Measurements from ENCODE around the gene HACD2. TPM values are rescaled to one million over a fixed set of nuclear protein-coding genes. Genes with fewer than 3 reads are reported as not detected.

Gene HACD2
- total and polyA plus RNA-seq, 2 donors (not counting 3 experiments of a cell fraction or from before 2014, with no cell fraction given) = 17.0 to 20.9 TPM

- no peaks in the 10 kb centered on the region for H4K20me1 ChIP-seq (replicated peaks; ENCODE audit: control insufficient read depth, extremely low read depth, insufficient read depth, low read length)
- no peak overlapping the region for H3K9ac ChIP-seq (replicated peaks; ENCODE audit: extremely low read depth, insufficient read depth, low read length)
- no peaks in the 10 kb centered on the region for H3K36me3 ChIP-seq (ENCODE audit: control insufficient read depth in 2 of 2, extremely low read depth in 1 of 2, insufficient read depth in 2 of 2, low read length in 2 of 2)
- H3K79me2 ChIP-seq (ENCODE audit: control insufficient read depth, insufficient read depth, low read length) = no peaks in the 10 kb centered on the region
- intact Hi-C loops (cut with micrococcal nuclease) = no loop called here
- H3K4me2 ChIP-seq (ENCODE audit: insufficient read depth, low read length) = no peak overlapping the region
- peaks cover 10 to 12% of the 10 kb centered on the region in 2 experiments for H3K27me3 ChIP-seq (ENCODE audit: control insufficient read depth in 2 of 2, insufficient read depth in 2 of 2, low read length in 2 of 2)
- dilution Hi-C loops (cut with MboI; ENCODE audit: extremely low pct_ligation_motif_present, low sequenced_read_pairs) = no loop called here
- no peaks in the 10 kb centered on the region for H3K9me3 ChIP-seq (replicated peaks; ENCODE audit: control insufficient read depth, insufficient read depth, low read length)
- FAIRE-seq (no peak), DNase-seq (ENCODE audit: low read depth, low spot score) (no peak)
- CTCF ChIA-PET = interaction anchor here (1.7 kb wide), 2 partner anchors 12 to 31 kb away, joined by 3 to 6 read pairs; no protein-coding TSS in a partner anchor
- H3K9me1 ChIP-seq (replicated peaks; ENCODE audit: control insufficient read depth, extremely low read depth, insufficient read depth, low read length) = no peaks in the 10 kb centered on the region
- H3K4me3 ChIP-seq (replicated peaks in 1 of 3; ENCODE audit: insufficient read depth in 1 of 3, low read depth in 1 of 3, low read length in 3 of 3) = no peak overlapping the region
- no peak overlapping the region for H3K27ac ChIP-seq (ENCODE audit: insufficient read depth, low read depth, low read length)
- TF ChIP-seq GATA2 (IDR thresholded peaks at IDR 0.05; ENCODE audit: insufficient read depth, insufficient read length, low read depth, low read length) (no peak), POLR2AphosphoS5 (IDR thresholded peaks at IDR 0.05; ENCODE audit: insufficient read depth, low read depth, low read length) (no peak), MYC (IDR thresholded peaks at IDR 0.05; ENCODE audit: low read depth, low read length) (no peak), POLR2A (IDR thresholded peaks at IDR 0.05; ENCODE audit: low read depth, low read length) (no peak), CTCF (IDR thresholded peaks at IDR 0.05; ENCODE audit: extremely low read depth in 1 of 2, insufficient read depth in 1 of 2, low read depth in 1 of 2, low read length in 2 of 2) (no peak), MAX (IDR thresholded peaks at IDR 0.05; ENCODE audit: insufficient read depth, insufficient read length) (no peak), FOS (IDR thresholded peaks at IDR 0.05; ENCODE audit: borderline replicate concordance, insufficient read depth, low read length) (no peak), EZH2 (IDR thresholded peaks at IDR 0.05; ENCODE audit: borderline replicate concordance, low read depth, low read length, severe bottlenecking) (no peak), JUN (IDR thresholded peaks at IDR 0.05; ENCODE audit: borderline replicate concordance, insufficient read depth, insufficient read length, low read depth) (no peak)
- no TSS peak for BruUV-seq (replicated peaks)
- POLR2A ChIA-PET = no interaction called here
- no peaks in the 10 kb centered on the region for H3K4me1 ChIP-seq (ENCODE audit: control insufficient read depth, extremely low read depth, insufficient read depth, low read length)
- H2AFZ ChIP-seq (ENCODE audit: low read depth, low read length) = no peak overlapping the region
These were observed 127.0 kb downstream of the HACD2 start for GRCh38 chr3:123457841-123458240.

Data from endothelial cell of umbilical vein (primary cell).